GM12878 (cell line): ENCODE measurements around the gene ZNF513. TPM values are rescaled to one million over a fixed set of nuclear protein-coding genes. Genes with fewer than 3 reads are reported as not detected.

Experiments used
- CEBPB ChIP-seq, 2 experiments: fragments of 150-350 bp in 1 of 2; IDR thresholded peaks; 2 replicates each; pipeline ENCODE4 v1.6.1; 2012 to 2014; ENCODE audit warnings: low read depth in 2 of 2, low read length in 2 of 2, borderline replicate concordance in 1 of 2, inconsistent platforms in 1 of 2
- CHD2 ChIP-seq: IDR thresholded peaks from 2 replicates; pipeline ENCODE4 v1.6.1; 2011; ENCODE audit warnings: low read depth, low read length, improper control_type of control experiment, borderline replicate concordance
- EP300 ChIP-seq, 2 experiments: fragments of 150-350 bp in 1 of 2; IDR thresholded peaks; 2 replicates each; pipeline ENCODE4 v1.6.1; 2011 to 2012; ENCODE audit warnings: low read depth in 2 of 2, low read length in 2 of 2, borderline replicate concordance in 1 of 2, improper control_type of control experiment in 1 of 2, inconsistent platforms in 1 of 2; ENCODE audit not compliant: control insufficient read depth in 1 of 2
- ESRRA ChIP-seq: IDR thresholded peaks from 2 replicates; pipeline ENCODE4 v1.6.1; 2012; ENCODE audit warnings: mild to moderate bottlenecking, low read length, improper control_type of control experiment
- MYB ChIP-seq: fragments of 150-350 bp; IDR thresholded peaks from 2 replicates; pipeline ENCODE4 v1.6.1; 2014; ENCODE audit warnings: mild to moderate bottlenecking, low read depth, low read length, borderline replicate concordance
- NFYA ChIP-seq: IDR thresholded peaks from 2 replicates; pipeline ENCODE4 v1.6.1; 2011; ENCODE audit warnings: low read depth, mild to moderate bottlenecking, low read length, improper control_type of control experiment, borderline replicate concordance
- NR2F1 ChIP-seq: fragments of 450-650 bp; conservative IDR thresholded peaks from 2 replicates; pipeline ENCODE4 v1.6.1; 2017; ENCODE audit warnings: mild to moderate bottlenecking
- PBX3 ChIP-seq: IDR thresholded peaks from 2 replicates; pipeline ENCODE4 v1.6.1; 2011; ENCODE audit warnings: mild to moderate bottlenecking, low read depth, low read length, moderate library complexity; ENCODE audit not compliant: insufficient replicate concordance
- RAD51 ChIP-seq: fragments of 450-650 bp; IDR thresholded peaks from 2 replicates; pipeline ENCODE4 v1.6.1; 2016; ENCODE audit warnings: moderate library complexity, mild to moderate bottlenecking, inconsistent platforms
- REST ChIP-seq: IDR thresholded peaks from 2 replicates; pipeline ENCODE4 v1.6.1; 2012; ENCODE audit warnings: mild to moderate bottlenecking, low read depth, low read length
- SIN3A ChIP-seq: IDR thresholded peaks from 2 replicates; pipeline ENCODE4 v1.6.1; 2012; ENCODE audit warnings: low read depth, low read length, improper control_type of control experiment
- polyA plus RNA-seq, 11 experiments: library from polyadenylated mRNA; depleted of rRNA in 4 of 11; unstranded in 6 of 11; stranded (reverse) in 5 of 11; fragments of >200 nt; fragmentation: Nextera tagmentation in 4 of 11; fragmentation: Illumina TruSeq in 1 of 11; extraction: Ambion mirVana in 4 of 11; extraction: Trizol in 1 of 11; gene quantifications; 1 replicate in 1 of 11; 2 replicates in 10 of 11; pipeline versions ENCODE4 v1.2.1 to v1.2.3, GENCODE V29; 2011 to 2016; ENCODE audit warnings: inconsistent platforms in 2 of 11, missing spikeins in 2 of 11, low read depth in 1 of 11
- total RNA-seq, 4 experiments: library from RNA; depleted of rRNA in 3 of 4; stranded (reverse); fragments of >200 nt in 3 of 4; fragmentation: Illumina TruSeq in 1 of 4; extraction: Trizol in 1 of 4; gene quantifications; 2 replicates each; pipeline versions ENCODE4 v1.2.1 to v1.2.3, GENCODE V29; 2013 to 2021
- TF ChIP-seq, protein P1 (sequence below): fragments of 450-650 bp; formaldehyde crosslinking; IDR thresholded peaks from 2 replicates; pipeline ENCODE4 v1.4.0; 2022; ENCODE audit warnings: mild to moderate bottlenecking, moderate library complexity
- TF ChIP-seq, protein P2 (sequence below): fragments of 450-650 bp; IDR thresholded peaks from 2 replicates; pipeline ENCODE4 v1.6.1; 2017; ENCODE audit warnings: mild to moderate bottlenecking, low read depth, inconsistent platforms; ENCODE audit not compliant: poor library complexity, severe bottlenecking
- TF ChIP-seq, protein P3 (sequence below), 3 experiments: IDR thresholded peaks in 2 of 3; conservative IDR thresholded peaks in 1 of 3; 2 replicates each; pipeline ENCODE4 v1.5.1; 2011; ENCODE audit warnings: low read depth in 3 of 3, low read length in 3 of 3, mild to moderate bottlenecking in 3 of 3, control low read depth in 2 of 3, moderate library complexity in 2 of 3, inconsistent platforms in 1 of 3, mixed read lengths in 1 of 3; ENCODE audit not compliant: control insufficient read depth in 2 of 3, insufficient read depth in 1 of 3; ENCODE audit errors: extremely low read depth in 1 of 3

ZNF513 gene
- total and polyA plus RNA-seq, 10 of the 15 experiments (the other 5 are each of a cell fraction or from before 2014, with no cell fraction given) = 0.06 to 16.4 (median 5.6) TPM

- no peak for TF ChIP-seq REST
- TF ChIP-seq SIN3A = peak; percentile 75
- TF ChIP-seq, protein P1, sequence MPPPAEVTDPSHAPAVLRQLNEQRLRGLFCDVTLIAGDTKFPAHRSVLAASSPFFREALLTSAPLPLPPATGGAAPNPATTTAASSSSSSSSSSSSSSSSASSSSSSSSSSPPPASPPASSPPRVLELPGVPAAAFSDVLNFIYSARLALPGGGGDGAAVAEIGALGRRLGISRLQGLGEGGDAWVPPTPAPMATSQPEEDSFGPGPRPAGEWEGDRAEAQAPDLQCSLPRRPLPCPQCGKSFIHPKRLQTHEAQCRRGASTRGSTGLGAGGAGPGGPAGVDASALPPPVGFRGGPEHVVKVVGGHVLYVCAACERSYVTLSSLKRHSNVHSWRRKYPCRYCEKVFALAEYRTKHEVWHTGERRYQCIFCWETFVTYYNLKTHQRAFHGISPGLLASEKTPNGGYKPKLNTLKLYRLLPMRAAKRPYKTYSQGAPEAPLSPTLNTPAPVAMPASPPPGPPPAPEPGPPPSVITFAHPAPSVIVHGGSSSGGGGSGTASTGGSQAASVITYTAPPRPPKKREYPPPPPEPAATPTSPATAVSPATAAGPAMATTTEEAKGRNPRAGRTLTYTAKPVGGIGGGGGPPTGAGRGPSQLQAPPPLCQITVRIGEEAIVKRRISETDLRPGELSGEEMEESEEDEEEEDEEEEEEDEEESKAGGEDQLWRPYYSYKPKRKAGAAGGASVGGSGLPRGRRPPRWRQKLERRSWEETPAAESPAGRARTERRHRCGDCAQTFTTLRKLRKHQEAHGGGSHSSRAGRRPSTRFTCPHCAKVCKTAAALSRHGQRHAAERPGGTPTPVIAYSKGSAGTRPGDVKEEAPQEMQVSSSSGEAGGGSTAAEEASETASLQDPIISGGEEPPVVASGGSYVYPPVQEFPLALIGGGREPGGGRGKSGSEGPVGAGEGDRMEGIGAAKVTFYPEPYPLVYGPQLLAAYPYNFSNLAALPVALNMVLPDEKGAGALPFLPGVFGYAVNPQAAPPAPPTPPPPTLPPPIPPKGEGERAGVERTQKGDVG (CRISPR knock-in tag) = no peak
- no peak for TF ChIP-seq NFYA
- TF ChIP-seq PBX3 = no peak
- TF ChIP-seq RAD51 = no peak
- TF ChIP-seq, protein P2, sequence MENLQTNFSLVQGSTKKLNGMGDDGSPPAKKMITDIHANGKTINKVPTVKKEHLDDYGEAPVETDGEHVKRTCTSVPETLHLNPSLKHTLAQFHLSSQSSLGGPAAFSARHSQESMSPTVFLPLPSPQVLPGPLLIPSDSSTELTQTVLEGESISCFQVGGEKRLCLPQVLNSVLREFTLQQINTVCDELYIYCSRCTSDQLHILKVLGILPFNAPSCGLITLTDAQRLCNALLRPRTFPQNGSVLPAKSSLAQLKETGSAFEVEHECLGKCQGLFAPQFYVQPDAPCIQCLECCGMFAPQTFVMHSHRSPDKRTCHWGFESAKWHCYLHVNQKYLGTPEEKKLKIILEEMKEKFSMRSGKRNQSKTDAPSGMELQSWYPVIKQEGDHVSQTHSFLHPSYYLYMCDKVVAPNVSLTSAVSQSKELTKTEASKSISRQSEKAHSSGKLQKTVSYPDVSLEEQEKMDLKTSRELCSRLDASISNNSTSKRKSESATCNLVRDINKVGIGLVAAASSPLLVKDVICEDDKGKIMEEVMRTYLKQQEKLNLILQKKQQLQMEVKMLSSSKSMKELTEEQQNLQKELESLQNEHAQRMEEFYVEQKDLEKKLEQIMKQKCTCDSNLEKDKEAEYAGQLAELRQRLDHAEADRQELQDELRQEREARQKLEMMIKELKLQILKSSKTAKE = no peak
- TF ChIP-seq CEBPB (IDR thresholded peaks at IDR 0.05; ENCODE audit: borderline replicate concordance in 1 of 2, low read depth in 2 of 2, low read length in 2 of 2) = no peak
- TF ChIP-seq NR2F1 = peak; percentile 92
- peak; percentile 84 for TF ChIP-seq CHD2
- TF ChIP-seq EP300 (IDR thresholded peaks at IDR 0.05; ENCODE audit: borderline replicate concordance in 1 of 2, control insufficient read depth in 1 of 2, low read depth in 2 of 2, low read length in 2 of 2) = no peak; a peak in 1 of 4 replicates
- no peak; the same call in 1 of the 2 replicates for TF ChIP-seq MYB
- TF ChIP-seq, protein P3, sequence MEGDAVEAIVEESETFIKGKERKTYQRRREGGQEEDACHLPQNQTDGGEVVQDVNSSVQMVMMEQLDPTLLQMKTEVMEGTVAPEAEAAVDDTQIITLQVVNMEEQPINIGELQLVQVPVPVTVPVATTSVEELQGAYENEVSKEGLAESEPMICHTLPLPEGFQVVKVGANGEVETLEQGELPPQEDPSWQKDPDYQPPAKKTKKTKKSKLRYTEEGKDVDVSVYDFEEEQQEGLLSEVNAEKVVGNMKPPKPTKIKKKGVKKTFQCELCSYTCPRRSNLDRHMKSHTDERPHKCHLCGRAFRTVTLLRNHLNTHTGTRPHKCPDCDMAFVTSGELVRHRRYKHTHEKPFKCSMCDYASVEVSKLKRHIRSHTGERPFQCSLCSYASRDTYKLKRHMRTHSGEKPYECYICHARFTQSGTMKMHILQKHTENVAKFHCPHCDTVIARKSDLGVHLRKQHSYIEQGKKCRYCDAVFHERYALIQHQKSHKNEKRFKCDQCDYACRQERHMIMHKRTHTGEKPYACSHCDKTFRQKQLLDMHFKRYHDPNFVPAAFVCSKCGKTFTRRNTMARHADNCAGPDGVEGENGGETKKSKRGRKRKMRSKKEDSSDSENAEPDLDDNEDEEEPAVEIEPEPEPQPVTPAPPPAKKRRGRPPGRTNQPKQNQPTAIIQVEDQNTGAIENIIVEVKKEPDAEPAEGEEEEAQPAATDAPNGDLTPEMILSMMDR (IDR thresholded peaks at IDR 0.05 in 2 of 3, conservative IDR thresholded peaks at IDR 0.05 in 1 of 3; ENCODE audit: control insufficient read depth in 2 of 3, extremely low read depth in 1 of 3, insufficient read depth in 1 of 3, low read depth in 3 of 3, low read length in 3 of 3) = peak; percentile 74 to 99 (median 85); a peak in 5 of 6 replicates
- TF ChIP-seq ESRRA = no peak
Observed at GRCh38 chr2:27370026-27370815, 10.3 kb downstream of the ZNF513 start, which contains the start of the genes EIF2B4 and SNX17 (continued).
